GM12878 (cell line): ENCODE data around the gene PLEKHH2. TPM values are rescaled to one million over a fixed set of nuclear protein-coding genes. Genes with fewer than 3 reads are reported as not detected.

Experiments used
- KAT2A ChIP-seq: conservative IDR thresholded peaks from 2 replicates; pipeline ENCODE4 v1.6.1; 2011; ENCODE audit warnings: low read depth, low read length; ENCODE audit not compliant: control insufficient read depth
- MEF2A ChIP-seq: IDR thresholded peaks from 2 replicates; pipeline ENCODE4 v1.6.1; 2011; ENCODE audit warnings: low read depth, mild to moderate bottlenecking, low read length, moderate library complexity; ENCODE audit not compliant: insufficient read depth
- MEF2B ChIP-seq: fragments of 450-650 bp; IDR thresholded peaks from 2 replicates; pipeline ENCODE4 v1.6.1; 2018; ENCODE audit warnings: mild to moderate bottlenecking, moderate library complexity; ENCODE audit not compliant: partially characterized antibody, poor library complexity, severe bottlenecking
- PML ChIP-seq: IDR thresholded peaks from 2 replicates; pipeline ENCODE4 v1.6.1; 2012; ENCODE audit warnings: low read length, inconsistent platforms
- RELA ChIP-seq: fragments of 450-650 bp; IDR thresholded peaks from 2 replicates; pipeline ENCODE4 v1.8.0; 2014; ENCODE audit warnings: borderline replicate concordance; ENCODE audit not compliant: partially characterized antibody
- RELB ChIP-seq: fragments of 450-650 bp; IDR thresholded peaks from 2 replicates; pipeline ENCODE4 v1.6.1; 2017; ENCODE audit warnings: low read depth, mild to moderate bottlenecking, moderate library complexity
- RFX5 ChIP-seq: IDR thresholded peaks from 2 replicates; pipeline ENCODE4 v1.6.1; 2011; ENCODE audit warnings: low read depth, low read length, improper control_type of control experiment
- SPI1 ChIP-seq: IDR thresholded peaks from 2 replicates; pipeline ENCODE4 v1.6.1; 2011; ENCODE audit warnings: low read depth, mild to moderate bottlenecking, low read length, moderate library complexity, borderline replicate concordance; ENCODE audit not compliant: insufficient read depth
- SREBF1 ChIP-seq: IDR thresholded peaks from 2 replicates; pipeline ENCODE4 v1.6.1; 2012; ENCODE audit warnings: mild to moderate bottlenecking, low read length
- STAT3 ChIP-seq: IDR thresholded peaks from 2 replicates; pipeline ENCODE4 v1.6.1; 2011; ENCODE audit warnings: low read depth, low read length, improper control_type of control experiment
- WRNIP1 ChIP-seq: IDR thresholded peaks from 2 replicates; pipeline ENCODE4 v1.6.1; 2011; ENCODE audit warnings: low read depth, low read length, improper control_type of control experiment, borderline replicate concordance
- polyA plus RNA-seq, 11 experiments: library from polyadenylated mRNA; depleted of rRNA in 4 of 11; unstranded in 6 of 11; stranded (reverse) in 5 of 11; fragments of >200 nt; fragmentation: Nextera tagmentation in 4 of 11; fragmentation: Illumina TruSeq in 1 of 11; extraction: Ambion mirVana in 4 of 11; extraction: Trizol in 1 of 11; gene quantifications; 1 replicate in 1 of 11; 2 replicates in 10 of 11; pipeline versions ENCODE4 v1.2.1 to v1.2.3, GENCODE V29; 2011 to 2016; ENCODE audit warnings: inconsistent platforms in 2 of 11, missing spikeins in 2 of 11, low read depth in 1 of 11
- total RNA-seq, 4 experiments: library from RNA; depleted of rRNA in 3 of 4; stranded (reverse); fragments of >200 nt in 3 of 4; fragmentation: Illumina TruSeq in 1 of 4; extraction: Trizol in 1 of 4; gene quantifications; 2 replicates each; pipeline versions ENCODE4 v1.2.1 to v1.2.3, GENCODE V29; 2013 to 2021
- TF ChIP-seq, protein P1 (sequence below): IDR thresholded peaks from 2 replicates; pipeline ENCODE4 v1.6.1; 2011; ENCODE audit warnings: low read depth, low read length, improper control_type of control experiment, borderline replicate concordance
- TF ChIP-seq, protein P2 (sequence below): fragments of 450-650 bp; IDR thresholded peaks from 2 replicates; pipeline ENCODE4 v1.6.1; 2018; ENCODE audit warnings: borderline replicate concordance, mild to moderate bottlenecking; ENCODE audit not compliant: partially characterized antibody
- TF ChIP-seq, protein P3 (sequence below): fragments of 450-650 bp; formaldehyde crosslinking; IDR thresholded peaks from 2 replicates; pipeline ENCODE4 v1.4.0; 2022; ENCODE audit warnings: mild to moderate bottlenecking, moderate library complexity

The PLEKHH2 gene
- total and polyA plus RNA-seq, 10 of the 15 experiments (the other 5 are each of a cell fraction or from before 2014, with no cell fraction given): not detected

DNA sequence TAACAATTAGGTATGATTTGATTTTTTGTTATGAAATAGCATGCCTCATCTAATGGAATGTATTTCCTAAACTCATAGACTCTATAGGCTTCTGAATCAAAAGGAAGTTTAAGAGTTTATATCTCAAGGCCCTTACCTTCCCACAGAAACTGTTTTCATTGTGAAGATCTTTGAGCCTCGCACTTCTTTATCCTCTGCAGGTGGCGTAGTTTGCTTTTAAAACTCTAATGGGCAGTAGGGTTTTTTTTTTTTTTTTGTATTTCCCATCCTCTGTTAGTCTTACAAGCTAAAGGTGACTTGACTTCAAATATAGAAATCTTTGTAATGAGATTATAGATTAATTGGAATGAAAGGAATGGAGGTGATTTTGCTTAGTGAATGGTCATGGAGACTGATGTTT lies 165.1 kb downstream of the PLEKHH2 start (continued):
- TF ChIP-seq MEF2B (no peak), RELA (no peak), RFX5 (no peak), PML (no peak), STAT3 (no peak), RELB (no peak), SPI1 (no peak), KAT2A (no peak), MEF2A (no peak), WRNIP1 (no peak), SREBF1 (no peak)
- TF ChIP-seq, protein P1, sequence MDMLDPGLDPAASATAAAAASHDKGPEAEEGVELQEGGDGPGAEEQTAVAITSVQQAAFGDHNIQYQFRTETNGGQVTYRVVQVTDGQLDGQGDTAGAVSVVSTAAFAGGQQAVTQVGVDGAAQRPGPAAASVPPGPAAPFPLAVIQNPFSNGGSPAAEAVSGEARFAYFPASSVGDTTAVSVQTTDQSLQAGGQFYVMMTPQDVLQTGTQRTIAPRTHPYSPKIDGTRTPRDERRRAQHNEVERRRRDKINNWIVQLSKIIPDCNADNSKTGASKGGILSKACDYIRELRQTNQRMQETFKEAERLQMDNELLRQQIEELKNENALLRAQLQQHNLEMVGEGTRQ: no peak
- TF ChIP-seq, protein P2, sequence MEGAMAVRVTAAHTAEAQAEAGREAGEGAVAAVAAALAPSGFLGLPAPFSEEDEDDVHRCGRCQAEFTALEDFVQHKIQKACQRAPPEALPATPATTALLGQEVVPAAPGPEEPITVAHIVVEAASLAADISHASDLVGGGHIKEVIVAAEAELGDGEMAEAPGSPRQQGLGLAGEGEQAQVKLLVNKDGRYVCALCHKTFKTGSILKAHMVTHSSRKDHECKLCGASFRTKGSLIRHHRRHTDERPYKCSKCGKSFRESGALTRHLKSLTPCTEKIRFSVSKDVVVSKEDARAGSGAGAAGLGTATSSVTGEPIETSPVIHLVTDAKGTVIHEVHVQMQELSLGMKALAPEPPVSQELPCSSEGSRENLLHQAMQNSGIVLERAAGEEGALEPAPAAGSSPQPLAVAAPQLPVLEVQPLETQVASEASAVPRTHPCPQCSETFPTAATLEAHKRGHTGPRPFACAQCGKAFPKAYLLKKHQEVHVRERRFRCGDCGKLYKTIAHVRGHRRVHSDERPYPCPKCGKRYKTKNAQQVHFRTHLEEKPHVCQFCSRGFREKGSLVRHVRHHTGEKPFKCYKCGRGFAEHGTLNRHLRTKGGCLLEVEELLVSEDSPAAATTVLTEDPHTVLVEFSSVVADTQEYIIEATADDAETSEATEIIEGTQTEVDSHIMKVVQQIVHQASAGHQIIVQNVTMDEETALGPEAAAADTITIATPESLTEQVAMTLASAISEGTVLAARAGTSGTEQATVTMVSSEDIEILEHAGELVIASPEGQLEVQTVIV: no peak
- TF ChIP-seq, protein P3, sequence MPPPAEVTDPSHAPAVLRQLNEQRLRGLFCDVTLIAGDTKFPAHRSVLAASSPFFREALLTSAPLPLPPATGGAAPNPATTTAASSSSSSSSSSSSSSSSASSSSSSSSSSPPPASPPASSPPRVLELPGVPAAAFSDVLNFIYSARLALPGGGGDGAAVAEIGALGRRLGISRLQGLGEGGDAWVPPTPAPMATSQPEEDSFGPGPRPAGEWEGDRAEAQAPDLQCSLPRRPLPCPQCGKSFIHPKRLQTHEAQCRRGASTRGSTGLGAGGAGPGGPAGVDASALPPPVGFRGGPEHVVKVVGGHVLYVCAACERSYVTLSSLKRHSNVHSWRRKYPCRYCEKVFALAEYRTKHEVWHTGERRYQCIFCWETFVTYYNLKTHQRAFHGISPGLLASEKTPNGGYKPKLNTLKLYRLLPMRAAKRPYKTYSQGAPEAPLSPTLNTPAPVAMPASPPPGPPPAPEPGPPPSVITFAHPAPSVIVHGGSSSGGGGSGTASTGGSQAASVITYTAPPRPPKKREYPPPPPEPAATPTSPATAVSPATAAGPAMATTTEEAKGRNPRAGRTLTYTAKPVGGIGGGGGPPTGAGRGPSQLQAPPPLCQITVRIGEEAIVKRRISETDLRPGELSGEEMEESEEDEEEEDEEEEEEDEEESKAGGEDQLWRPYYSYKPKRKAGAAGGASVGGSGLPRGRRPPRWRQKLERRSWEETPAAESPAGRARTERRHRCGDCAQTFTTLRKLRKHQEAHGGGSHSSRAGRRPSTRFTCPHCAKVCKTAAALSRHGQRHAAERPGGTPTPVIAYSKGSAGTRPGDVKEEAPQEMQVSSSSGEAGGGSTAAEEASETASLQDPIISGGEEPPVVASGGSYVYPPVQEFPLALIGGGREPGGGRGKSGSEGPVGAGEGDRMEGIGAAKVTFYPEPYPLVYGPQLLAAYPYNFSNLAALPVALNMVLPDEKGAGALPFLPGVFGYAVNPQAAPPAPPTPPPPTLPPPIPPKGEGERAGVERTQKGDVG (CRISPR knock-in tag): no peak
